Activated B cell treated with CpG ODN at 0.5 μM for 24 hours (primary cell): ENCODE results near the gene RAP1GAP2. TPM values are rescaled to one million over a fixed set of nuclear protein-coding genes. Genes with fewer than 3 reads are reported as not detected.

ENCODE experiments used
- ATAC-seq: fragments of 200-7000 bp; cut with Tn5 transposase; one replicate; pipeline ENCODE4 v1.10.0; 2021; ENCODE audit warnings: low read depth, mild to moderate bottlenecking, moderate library complexity
- CTCF ChIA-PET: fragments of 350-600 bp; sonication (Branson Sonifier 250); formaldehyde crosslinking; loops from one replicate; lab custom pipeline; 2021; ENCODE audit warnings: antibody characterized with exemption; lab: Charles Lee
- POLR2A ChIA-PET: fragments of 350-600 bp; sonication (Branson Sonifier 250); formaldehyde crosslinking; loops from one replicate; lab custom pipeline; 2021; ENCODE audit warnings: antibody characterized with exemption; lab: Charles Lee
- DNase-seq: peaks from one replicate; pipeline ENCODE4 v3.0.0; 2022
- H3K27ac Mint-ChIP-seq: one replicate; pipeline ENCODE4 v1.8.0; 2020; ENCODE audit warnings: mixed read lengths
- H3K27me3 Mint-ChIP-seq: one replicate; pipeline ENCODE4 v1.8.0; 2021; ENCODE audit warnings: mixed read lengths
- H3K36me3 Mint-ChIP-seq: one replicate; pipeline ENCODE4 v1.8.0; 2021; ENCODE audit warnings: low read depth, mixed read lengths
- H3K4me1 Mint-ChIP-seq: one replicate; pipeline ENCODE4 v1.8.0; 2021; ENCODE audit warnings: mixed read lengths
- H3K4me3 Mint-ChIP-seq: one replicate; pipeline ENCODE4 v1.8.0; 2020; ENCODE audit warnings: mild to moderate bottlenecking, mixed read lengths
- H3K9me3 Mint-ChIP-seq: one replicate; pipeline ENCODE4 v1.8.0; 2020; ENCODE audit warnings: mixed read lengths
- intact Hi-C: fragments of 100-400 bp; cut with micrococcal nuclease; formaldehyde crosslinking; loops from one replicate; pipeline ENCODE4 v1.15.1; 2024
- total RNA-seq: library from RNA; stranded (reverse); gene quantifications from 2 replicates; pipeline ENCODE4 v1.2.3, GENCODE V29; 2022
- TF ChIP-seq, protein P1 (sequence below): fragments of 200-600 bp; IDR thresholded peaks from one replicate; pipeline ENCODE4 v1.8.0; 2022; ENCODE audit warnings: antibody characterized with exemption, mild to moderate bottlenecking

RAP1GAP2 gene
- total RNA-seq, 1 donor from 2014 or later, result 2.6 TPM

- intact Hi-C loops, result loop anchor here (2.0 to 10.0 kb wide), 2 partner anchors 15 to 107 kb away; partner anchors contain the start of gene CLUH
- DNase-seq (no peak), ATAC-seq (no peak)
- no peaks in the 10 kb centered on the region for H3K9me3 Mint-ChIP-seq
- peaks cover 54% of the 10 kb centered on the region for H3K4me1 Mint-ChIP-seq
- TF ChIP-seq, protein P1, sequence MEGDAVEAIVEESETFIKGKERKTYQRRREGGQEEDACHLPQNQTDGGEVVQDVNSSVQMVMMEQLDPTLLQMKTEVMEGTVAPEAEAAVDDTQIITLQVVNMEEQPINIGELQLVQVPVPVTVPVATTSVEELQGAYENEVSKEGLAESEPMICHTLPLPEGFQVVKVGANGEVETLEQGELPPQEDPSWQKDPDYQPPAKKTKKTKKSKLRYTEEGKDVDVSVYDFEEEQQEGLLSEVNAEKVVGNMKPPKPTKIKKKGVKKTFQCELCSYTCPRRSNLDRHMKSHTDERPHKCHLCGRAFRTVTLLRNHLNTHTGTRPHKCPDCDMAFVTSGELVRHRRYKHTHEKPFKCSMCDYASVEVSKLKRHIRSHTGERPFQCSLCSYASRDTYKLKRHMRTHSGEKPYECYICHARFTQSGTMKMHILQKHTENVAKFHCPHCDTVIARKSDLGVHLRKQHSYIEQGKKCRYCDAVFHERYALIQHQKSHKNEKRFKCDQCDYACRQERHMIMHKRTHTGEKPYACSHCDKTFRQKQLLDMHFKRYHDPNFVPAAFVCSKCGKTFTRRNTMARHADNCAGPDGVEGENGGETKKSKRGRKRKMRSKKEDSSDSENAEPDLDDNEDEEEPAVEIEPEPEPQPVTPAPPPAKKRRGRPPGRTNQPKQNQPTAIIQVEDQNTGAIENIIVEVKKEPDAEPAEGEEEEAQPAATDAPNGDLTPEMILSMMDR, result no peak
- no peaks in the 10 kb centered on the region for H3K27me3 Mint-ChIP-seq
- no peak overlapping the region for H3K27ac Mint-ChIP-seq
- ChIA-PET CTCF (no interaction called here), POLR2A (interaction anchor here (0.7 kb wide), 1 partner anchor 25 kb away, joined by 3 read pairs; the partner anchor contains the start of gene RAP1GAP2)
- no peak overlapping the region for H3K4me3 Mint-ChIP-seq
- no peaks in the 10 kb centered on the region for H3K36me3 Mint-ChIP-seq
Measured at GRCh38 chr17:2821868-2822267, 25.6 kb downstream of the RAP1GAP2 start.

- ChIA-PET CTCF (no interaction called here), POLR2A (interaction anchor here (0.7 kb wide), 1 partner anchor 26 kb away, joined by 3 read pairs; the partner anchor contains the start of gene RAP1GAP2)
- H3K4me3 Mint-ChIP-seq, result no peak overlapping the region
- H3K27ac Mint-ChIP-seq, result no peak overlapping the region
- H3K36me3 Mint-ChIP-seq, result no peaks in the 10 kb centered on the region
- no peaks in the 10 kb centered on the region for H3K27me3 Mint-ChIP-seq
- DNase-seq (no peak), ATAC-seq (no peak)
- no peaks in the 10 kb centered on the region for H3K9me3 Mint-ChIP-seq
- intact Hi-C loops, result loop anchor here (2.0 to 10.0 kb wide), 2 partner anchors 14 to 108 kb away; partner anchors contain the start of gene CLUH
- peaks cover 58% of the 10 kb centered on the region for H3K4me1 Mint-ChIP-seq
- TF ChIP-seq, protein P1, result no peak
Measured at GRCh38 chr17:2822358-2822757, 26.1 kb downstream of the RAP1GAP2 start.

- CTCF ChIA-PET, result interaction anchor here (0.7 to 6.2 kb wide), 11 partner anchors 10 to 188 kb away, joined by 3 to 66 read pairs (median 5); no protein-coding TSS in a partner anchor
- Mint-ChIP-seq H3K36me3 (no peaks in the 10 kb centered on the region), H3K27ac (peak overlapping the region; percentile 24), H3K4me3 (no peak overlapping the region), H3K27me3 (no peaks in the 10 kb centered on the region), H3K4me1 (peaks cover 57% of the 10 kb centered on the region), H3K9me3 (no peaks in the 10 kb centered on the region)
- no peak for DNase-seq
- POLR2A ChIA-PET, result interaction anchor here (0.6 to 2.9 kb wide), 7 partner anchors 8 to 915 kb away, joined by 3 to 25 read pairs (median 4); no protein-coding TSS in a partner anchor
- TF ChIP-seq, protein P1, result no peak
- no peak for ATAC-seq
- intact Hi-C loops, result loop anchor here (1.0 to 10.0 kb wide), 3 partner anchors 11 to 111 kb away; partner anchors contain the start of gene CLUH
Measured at GRCh38 chr17:2825253-2825970, 29.2 kb downstream of the RAP1GAP2 start.

GRCh38 chr17:2828397-2829038 is 32.3 kb downstream of the RAP1GAP2 start:
- TF ChIP-seq, protein P1, result peak; percentile 97
- peak; percentile 84 for DNase-seq
- Mint-ChIP-seq H3K4me3 (no peak overlapping the region), H3K9me3 (no peaks in the 10 kb centered on the region), H3K4me1 (peaks cover 42% of the 10 kb centered on the region), H3K36me3 (no peaks in the 10 kb centered on the region), H3K27ac (no peak overlapping the region), H3K27me3 (peaks cover 2% of the 10 kb centered on the region)
- intact Hi-C loops, result loop anchor here (1.0 to 10.0 kb wide), 5 partner anchors 9 to 185 kb away; partner anchors contain the start of gene CLUH
- ChIA-PET CTCF (interaction anchor here (0.8 to 6.2 kb wide), 8 partner anchors 9 to 184 kb away, joined by 3 to 66 read pairs (median 12); no protein-coding TSS in a partner anchor), POLR2A (interaction anchor here (1.0 to 2.1 kb wide), 3 partner anchors 9 to 184 kb away, joined by 3 to 7 read pairs (median 6); no protein-coding TSS in a partner anchor)
- ATAC-seq, result peak; percentile 84
